Measurements from ENCODE around the gene CLDN22. TPM values are rescaled to one million over a fixed set of nuclear protein-coding genes. Genes with fewer than 3 reads are reported as not detected.

The CLDN22 gene
- total and polyA plus RNA-seq, 2 of the 8 experiments (the other 6 are each of a cell fraction or from before 2014, with no cell fraction given), result not detected

DNA sequence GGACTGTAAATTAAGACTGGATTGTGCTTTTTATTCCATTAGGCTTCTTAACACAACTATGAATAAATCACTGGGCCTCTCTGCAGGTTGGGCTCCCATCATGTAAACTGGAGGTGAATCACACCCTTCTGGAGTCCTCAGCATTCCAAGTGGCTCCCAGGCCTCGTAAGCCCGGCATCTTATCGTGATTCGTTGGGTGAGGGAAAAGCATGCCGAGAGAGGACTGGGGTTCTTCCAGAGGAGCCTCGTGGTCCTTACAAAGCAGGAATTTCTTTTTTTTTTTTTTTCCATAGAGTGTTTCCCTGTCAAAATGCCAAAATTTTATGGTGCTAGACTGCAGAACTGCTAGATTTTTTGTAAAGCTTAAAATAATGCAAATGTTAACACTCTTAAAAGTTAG, 20.0 kb downstream of the CLDN22 start:
- no peak overlapping the region for H2BK20ac ChIP-seq (ENCODE audit: low read length)
- CTCF ChIA-PET (ENCODE audit: partially characterized antibody), result interaction anchor here (0.6 to 1.3 kb wide), 2 partner anchors 38 to 182 kb away, joined by 3 read pairs; no protein-coding TSS in a partner anchor
- no peak for FAIRE-seq
- TF ChIP-seq JUND (IDR thresholded peaks at IDR 0.05; ENCODE audit: low read length) (no peak), FOSL1 (IDR thresholded peaks at IDR 0.05; ENCODE audit: insufficient read depth, low read depth, low read length) (no peak)

More for the DNA sequence above, 20.0 kb downstream of the CLDN22 start:
- no peak overlapping the region for H3K4me2 ChIP-seq (ENCODE audit: insufficient read depth in 1 of 2, low read depth in 2 of 2, low read length in 2 of 2)
- WGBS, 2 experiments (ENCODE audit: extremely low coverage in 1 of 2, insufficient coverage in 1 of 2, insufficient read length in 1 of 2, insufficient replicate concordance in 2 of 2, low coverage in 1 of 2, low lambda C conversion rate in 2 of 2, missing lambda C conversion rate in 1 of 2), result 98% methylated on average over 6 of the region's 6 CpGs; no CpG with 5 or more reads in 1 of the 2 experiments
- no peak overlapping the region for H2AFZ ChIP-seq (ENCODE audit: low read length)
- no peak overlapping the region for H3K9ac ChIP-seq (replicated peaks in 1 of 4; ENCODE audit: extremely low read depth in 1 of 4, low read depth in 3 of 4, low read length in 3 of 4)
- POLR2A ChIA-PET (ENCODE audit: partially characterized antibody), result interaction anchor here (0.6 kb wide), 1 partner anchor 343 kb away, joined by 3 read pairs; no protein-coding TSS in a partner anchor
- H4K91ac ChIP-seq (replicated peaks; ENCODE audit: insufficient read length, low read length), result no peak overlapping the region
- H3K27me3 ChIP-seq (replicated peaks in 1 of 4; ENCODE audit: control insufficient read depth in 3 of 4, extremely low read depth in 1 of 4, insufficient read depth in 3 of 4, low read length in 3 of 4), result no peaks in the 10 kb centered on the region
- H3K4ac ChIP-seq (replicated peaks; ENCODE audit: insufficient read length, low read depth, low read length), result no peak overlapping the region
- H3K23ac ChIP-seq (ENCODE audit: insufficient read length), result no peak overlapping the region
- H3K36me3 ChIP-seq (ENCODE audit: control insufficient read depth in 2 of 4, insufficient read depth in 4 of 4, low read length in 3 of 4), result peaks cover 3 to 35% (median 22%) of the 10 kb centered on the region in 4 experiments; a peak in 7 of 8 replicates
- H4K20me1 ChIP-seq (replicated peaks in 1 of 2; ENCODE audit: control insufficient read depth in 1 of 2, insufficient read depth in 2 of 2, low read length in 2 of 2), result no peaks in the 10 kb centered on the region
- no peak overlapping the region for H2BK120ac ChIP-seq (replicated peaks; ENCODE audit: low read depth, low read length)
- no peak overlapping the region for H3K56ac ChIP-seq (replicated peaks; ENCODE audit: insufficient read length, low read depth, low read length)
- no peak overlapping the region for H4K8ac ChIP-seq (ENCODE audit: extremely low read depth, insufficient read depth, low read length)
- no peak overlapping the region for H2BK15ac ChIP-seq (ENCODE audit: low read length)
- no peak overlapping the region for H3K18ac ChIP-seq (ENCODE audit: extremely low read depth, low read length)
- no peak overlapping the region for H3K4me3 ChIP-seq (ENCODE audit: extremely low read depth in 1 of 4, insufficient read depth in 2 of 4, low read depth in 3 of 4, low read length in 4 of 4)
- H3K27ac ChIP-seq (ENCODE audit: low read depth, low read length), result no peak overlapping the region
- H3K79me1 ChIP-seq (ENCODE audit: low read depth, low read length), result no peaks in the 10 kb centered on the region
- H3K9me3 ChIP-seq (ENCODE audit: insufficient read depth in 2 of 2, low read depth in 1 of 2, low read length in 1 of 2), result no peaks in the 10 kb centered on the region
- no peak overlapping the region for H4K5ac ChIP-seq (ENCODE audit: insufficient read length, low read depth, low read length)
- H3K4me1 ChIP-seq (replicated peaks in 1 of 4; ENCODE audit: control insufficient read depth in 3 of 4, insufficient read depth in 4 of 4, low read length in 3 of 4), result no peaks in the 10 kb centered on the region
- no peak overlapping the region for H3K14ac ChIP-seq (ENCODE audit: insufficient read length)
- no peak overlapping the region for H2AK5ac ChIP-seq (ENCODE audit: low read depth, low read length)
- DNase-seq (ENCODE audit: low read depth in 1 of 2, low spot score in 2 of 2), result no peak
- no peak overlapping the region for H2BK12ac ChIP-seq (ENCODE audit: low read depth, low read length)
- H3K79me2 ChIP-seq (ENCODE audit: control insufficient read depth in 1 of 2, insufficient read depth in 2 of 2, low read length in 2 of 2), result no peaks in the 10 kb centered on the region
- H3K23me2 ChIP-seq (ENCODE audit: low read depth, low read length), result no peaks in the 10 kb centered on the region
- H2BK5ac ChIP-seq (ENCODE audit: low read depth, low read length), result no peak overlapping the region

Data from H1 (cell line).